GM18861 (cell line): ENCODE data around the gene VAV2.

Source experiments
- ATAC-seq: cut with Tn5 transposase; IDR thresholded peaks from one replicate; pipeline ENCODE4 v1.9.1; 2021; ENCODE audit not compliant: unreplicated experiment

Gene VAV2

GRCh38 chr9:133786907-133787753, 205.0 kb downstream of the VAV2 start:
- ATAC-seq = no peak

GRCh38 chr9:133786371-133786753, 205.8 kb downstream of the VAV2 start:
- ATAC-seq = no peak

GRCh38 chr9:133785753-133786370, 206.3 kb downstream of the VAV2 start:
- no peak for ATAC-seq

- no peak for ATAC-seq
Measured at GRCh38 chr9:133784731-133785561, 207.2 kb downstream of the VAV2 start.

- no peak for ATAC-seq
Measured at GRCh38 chr9:133783331-133783731, 208.8 kb downstream of the VAV2 start.

- ATAC-seq = no peak
Measured at GRCh38 chr9:133782157-133783130, 209.7 kb downstream of the VAV2 start.

GRCh38 chr9:133781828-133782135, 210.3 kb downstream of the VAV2 start:
- ATAC-seq = no peak

- no peak for ATAC-seq
Measured at GRCh38 chr9:133780962-133781827, 210.9 kb downstream of the VAV2 start.

GRCh38 chr9:133780404-133780945, 211.6 kb downstream of the VAV2 start:
- ATAC-seq = no peak

- ATAC-seq = no peak
Measured at GRCh38 chr9:133779516-133780403, 212.4 kb downstream of the VAV2 start.

- ATAC-seq = no peak
Measured at GRCh38 chr9:133779081-133779480, 213.0 kb downstream of the VAV2 start.

- ATAC-seq = no peak
Measured at GRCh38 chr9:133778336-133779013, 213.6 kb downstream of the VAV2 start.

GRCh38 chr9:133777871-133778270, 214.3 kb downstream of the VAV2 start:
- ATAC-seq = no peak

- ATAC-seq = no peak
Measured at GRCh38 chr9:133777068-133777791, 214.9 kb downstream of the VAV2 start.

- no peak for ATAC-seq
Measured at GRCh38 chr9:133775951-133776905, 215.9 kb downstream of the VAV2 start.

GRCh38 chr9:133775291-133775690, 216.8 kb downstream of the VAV2 start:
- no peak for ATAC-seq
